HG03571 (cell line): ENCODE data around the gene DSCAML1.

ENCODE experiments used
- ATAC-seq: cut with Tn5 transposase; IDR thresholded peaks from one replicate; pipeline ENCODE4 v1.9.1; 2021; ENCODE audit not compliant: unreplicated experiment

DSCAML1 gene

DNA sequence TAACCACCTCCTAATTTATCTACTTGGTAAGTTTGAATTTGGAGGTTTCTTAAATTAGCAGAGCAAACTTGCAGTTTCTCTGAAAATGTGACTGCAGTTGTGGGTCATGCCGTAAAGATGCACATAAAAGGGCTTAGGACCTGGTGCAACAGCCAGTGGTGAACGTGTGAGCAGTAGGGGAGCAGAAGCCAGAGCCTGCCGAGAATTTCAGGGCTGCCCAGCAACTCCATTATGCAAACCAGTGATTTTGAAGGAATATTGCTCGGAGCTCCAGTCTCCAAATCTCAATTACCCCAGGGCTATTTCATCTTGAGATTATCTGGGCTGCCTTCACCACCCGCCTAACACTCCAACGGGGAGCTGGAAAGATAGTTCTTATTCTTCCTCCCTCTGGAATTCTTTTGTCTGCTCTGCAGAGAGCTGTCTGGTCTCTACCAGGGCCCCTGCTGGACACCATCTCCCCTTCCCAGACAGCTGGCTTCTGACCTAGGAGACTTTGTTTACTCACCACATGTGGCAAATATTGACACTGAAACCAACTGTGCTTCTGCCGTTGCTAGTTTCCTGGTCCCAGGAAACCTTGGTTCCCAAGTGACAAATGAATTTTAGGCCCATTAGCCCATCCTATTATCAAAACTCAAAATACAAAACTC, 93.9 kb downstream of the DSCAML1 start:
- no peak for ATAC-seq

DNA sequence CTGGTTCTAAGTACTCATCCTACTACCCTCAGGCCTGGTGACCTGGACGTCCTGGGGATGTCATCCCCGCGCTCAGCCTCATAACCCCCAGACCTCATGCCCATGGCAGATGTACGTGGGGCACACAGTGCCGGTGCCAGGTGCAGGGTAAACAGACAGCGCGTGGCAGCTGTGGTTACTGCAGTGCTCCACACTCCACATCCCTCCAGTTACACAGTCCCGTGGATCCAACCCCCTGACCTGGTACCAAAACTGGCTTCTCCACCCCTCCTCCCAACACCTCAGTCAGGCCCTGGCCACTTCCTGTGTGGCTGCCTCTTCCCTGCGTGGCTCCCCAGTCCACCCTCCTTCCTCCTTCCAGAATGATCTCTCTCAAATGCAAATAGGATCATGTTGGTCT, 95.2 kb downstream of the DSCAML1 start:
- no peak for ATAC-seq

DNA sequence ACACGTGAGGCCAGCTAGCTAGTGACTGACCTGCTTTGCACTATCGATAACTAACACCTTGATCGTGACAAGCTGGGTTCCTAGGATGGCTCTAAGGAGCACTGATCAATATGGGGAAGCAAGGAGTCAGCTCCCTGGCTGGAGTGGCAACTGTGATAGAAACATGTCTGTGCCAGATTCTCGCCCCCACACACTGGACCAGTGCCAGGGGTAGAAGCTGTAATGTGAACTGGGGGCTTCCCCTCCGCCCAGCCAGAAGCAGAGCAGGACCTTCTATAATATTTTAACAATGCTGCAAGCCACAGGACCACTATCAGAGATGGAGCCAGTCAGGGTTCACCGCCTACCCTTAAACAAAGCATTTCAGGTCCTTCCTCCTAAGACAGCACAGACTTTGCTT, 96.5 kb downstream of the DSCAML1 start:
- ATAC-seq = no peak

DNA sequence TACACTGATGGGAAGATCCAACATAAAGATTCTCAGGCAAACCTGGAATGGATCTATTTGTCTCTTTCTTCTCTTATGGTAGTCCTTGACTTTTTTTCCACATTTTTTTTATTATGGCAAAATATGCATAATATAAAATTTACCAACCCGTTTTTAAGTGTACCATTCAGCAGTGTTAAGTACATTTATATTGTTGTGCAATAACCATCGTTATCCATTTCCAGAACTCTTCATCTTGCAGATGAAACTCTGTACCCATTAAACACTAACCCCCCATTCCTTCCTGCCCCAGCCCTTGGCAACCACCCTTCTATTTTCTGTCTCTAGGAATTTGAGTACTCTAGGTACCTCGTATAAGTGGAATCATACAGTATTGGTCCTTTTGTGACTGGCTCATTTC, 99.7 kb downstream of the DSCAML1 start:
- no peak for ATAC-seq

DNA sequence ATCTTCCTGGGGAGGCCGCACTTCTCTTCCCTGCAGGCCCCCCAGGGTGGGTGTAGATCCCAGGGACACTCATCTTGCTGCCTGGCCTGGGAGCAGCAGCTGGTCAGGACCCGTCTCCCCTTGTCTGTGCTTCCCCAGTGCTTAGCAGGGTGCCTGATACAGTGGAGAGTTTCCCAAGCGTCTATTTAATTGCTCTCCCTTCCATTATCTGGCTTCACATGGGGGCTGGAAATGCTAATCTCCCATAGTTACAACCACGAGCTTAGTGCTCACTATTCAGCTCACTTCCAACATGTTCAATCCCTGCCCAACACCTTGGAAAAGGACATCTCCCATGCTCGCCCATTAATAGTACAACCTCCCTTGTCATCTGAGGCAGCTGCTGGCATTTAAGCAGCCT, 100.5 kb downstream of the DSCAML1 start:
- ATAC-seq = no peak

DNA sequence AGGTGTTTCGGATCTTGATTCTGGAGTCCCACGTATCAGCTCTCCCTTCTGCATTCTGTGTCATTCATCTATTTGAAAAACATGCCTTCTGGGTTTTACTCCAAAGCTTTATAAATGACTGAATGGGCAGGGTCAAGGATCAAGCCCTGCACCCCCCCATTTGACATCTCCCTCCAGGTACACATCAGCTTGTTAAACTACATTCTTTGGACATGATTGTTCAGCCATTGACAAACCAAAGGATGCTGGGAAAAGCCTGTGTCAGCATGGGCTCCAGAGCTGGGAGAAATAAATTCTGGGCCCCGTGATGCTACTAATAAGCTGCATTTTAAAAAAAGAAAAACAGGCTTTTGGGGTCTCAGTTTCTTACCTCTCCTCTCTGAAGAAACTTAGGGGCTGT, 103.7 kb downstream of the DSCAML1 start:
- no peak for ATAC-seq

DNA sequence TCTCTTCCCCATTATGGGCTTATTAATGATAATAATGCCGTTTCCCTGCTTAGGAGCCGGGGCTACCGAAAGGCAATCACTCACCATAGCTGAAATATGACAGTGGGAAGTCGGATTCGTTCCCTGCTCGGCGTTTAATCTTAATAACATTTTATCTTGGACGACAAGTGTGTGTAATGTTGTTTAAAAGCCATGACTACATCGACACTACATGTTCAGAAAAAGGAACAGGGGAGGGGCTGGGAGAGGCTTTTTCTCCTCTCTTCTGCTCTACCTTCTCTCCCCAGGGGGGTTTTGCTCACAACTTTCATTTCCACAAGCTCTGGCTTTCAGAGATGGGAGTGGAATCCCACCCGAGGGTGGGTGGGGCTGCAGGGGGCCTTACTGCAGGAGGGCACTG, 105.5 kb downstream of the DSCAML1 start:
- ATAC-seq = no peak

DNA sequence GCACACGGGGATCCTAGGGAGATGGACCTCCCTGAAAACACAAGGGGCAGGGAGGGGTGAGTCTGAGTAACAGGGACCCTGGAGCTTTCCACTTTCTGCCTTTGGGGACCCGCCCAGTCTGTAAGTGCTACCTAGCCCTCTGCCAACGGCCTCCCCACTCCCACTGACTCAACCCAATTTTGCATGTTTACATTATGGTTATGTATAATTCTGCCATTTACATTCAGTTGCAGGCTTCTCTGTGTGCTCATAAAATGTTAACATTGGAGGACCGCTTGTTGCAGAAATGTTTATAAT, 105.8 kb downstream of the DSCAML1 start:
- ATAC-seq = no peak

DNA sequence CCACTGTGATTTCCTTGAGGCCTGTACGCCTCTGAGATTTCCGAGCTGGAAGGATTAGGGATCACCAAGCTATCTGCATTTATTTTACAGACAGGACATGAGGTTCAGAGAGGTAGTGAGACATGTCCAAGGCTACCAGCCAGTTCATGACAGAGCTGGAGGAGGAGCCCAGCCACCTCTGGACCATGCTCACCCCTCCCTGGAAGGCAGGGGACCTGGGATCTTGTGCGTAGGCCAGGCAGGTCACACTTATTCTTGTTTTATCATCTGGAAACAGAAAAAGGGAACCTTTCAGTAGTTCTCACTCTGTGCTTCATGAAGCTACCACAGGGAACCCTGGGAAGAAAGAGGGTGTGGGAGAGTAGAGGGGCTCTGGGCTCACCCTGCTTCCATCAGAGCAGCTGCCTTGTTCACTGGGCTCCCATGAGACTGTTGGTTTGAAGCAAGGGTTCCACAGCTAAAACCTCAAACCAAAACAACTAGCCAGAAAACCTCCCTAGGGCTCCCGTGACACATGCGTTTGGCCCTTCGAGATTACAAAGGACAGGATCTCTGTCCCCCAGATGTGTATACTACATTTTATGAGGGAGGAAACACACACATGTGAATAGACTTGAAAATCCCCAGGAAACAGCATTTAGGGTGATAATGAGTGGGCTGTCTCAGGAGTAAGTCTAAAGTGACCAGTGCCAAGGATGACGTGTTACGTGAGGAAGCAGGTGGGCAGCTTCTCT, 106.4 kb downstream of the DSCAML1 start:
- no peak for ATAC-seq

DNA sequence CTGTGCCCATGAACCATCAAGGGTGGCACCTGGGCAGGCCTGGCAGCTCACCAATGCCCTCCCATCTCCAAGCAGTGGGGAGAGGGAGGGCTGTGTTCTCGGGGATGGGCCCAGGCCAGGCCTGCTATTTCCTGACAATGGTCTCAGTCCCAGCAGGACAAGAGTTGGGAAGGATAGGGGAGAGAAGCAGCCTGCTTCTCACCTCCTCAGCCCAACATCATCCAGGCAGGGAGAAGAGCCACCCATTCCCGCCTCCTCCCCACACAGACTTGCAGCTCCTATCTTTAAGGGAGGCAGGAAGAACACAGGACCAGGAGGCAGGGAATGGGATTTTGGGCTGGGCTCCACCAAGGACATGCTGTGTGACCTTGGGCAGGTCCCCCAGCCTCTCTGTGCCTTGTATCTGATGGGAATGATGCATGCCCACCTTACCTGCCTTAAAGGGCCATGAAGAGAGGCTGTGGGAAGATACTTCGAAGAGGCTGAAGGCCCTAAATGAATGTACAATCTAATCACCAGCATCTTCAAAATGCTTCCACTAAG, 108.7 kb downstream of the DSCAML1 start:
- ATAC-seq = no peak

DNA sequence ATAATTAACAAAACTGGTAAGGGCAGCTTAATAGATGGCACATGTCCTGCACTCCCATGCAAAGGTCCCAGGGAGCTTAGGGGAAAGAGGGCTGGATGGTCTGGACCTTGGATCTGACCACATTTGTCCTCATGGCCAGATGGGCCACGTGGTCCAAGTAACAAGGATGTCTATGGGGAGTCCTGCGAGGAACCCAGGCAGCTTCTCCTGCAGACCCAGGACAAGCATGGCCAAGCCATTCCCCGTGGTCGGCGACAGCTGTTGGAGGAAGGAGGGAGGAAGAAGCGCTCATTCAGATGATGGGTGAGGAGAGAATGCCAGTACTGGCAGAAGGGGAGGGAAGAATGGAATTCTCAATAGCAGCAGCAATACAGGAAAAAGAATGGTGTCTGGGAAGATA, 109.2 kb downstream of the DSCAML1 start:
- no peak for ATAC-seq

DNA sequence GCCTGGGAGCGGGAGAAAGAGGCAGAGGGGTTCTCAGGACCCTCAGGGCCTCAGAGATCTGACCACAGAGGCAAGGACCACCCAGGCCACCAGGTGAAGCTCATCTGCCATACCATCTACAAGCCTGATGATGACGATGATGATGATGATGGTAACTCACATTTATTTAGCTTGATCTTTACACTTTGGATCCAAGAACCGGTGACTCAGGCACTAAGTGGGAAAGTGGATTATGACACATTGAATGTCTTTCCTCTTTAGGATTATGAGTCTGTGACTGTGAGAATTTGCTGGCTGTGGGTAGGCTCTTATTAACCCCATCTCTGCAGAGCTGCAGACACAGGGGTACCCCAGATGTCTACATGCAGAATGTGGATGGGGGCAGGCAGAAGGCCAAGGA, 110.3 kb downstream of the DSCAML1 start:
- no peak for ATAC-seq

DNA sequence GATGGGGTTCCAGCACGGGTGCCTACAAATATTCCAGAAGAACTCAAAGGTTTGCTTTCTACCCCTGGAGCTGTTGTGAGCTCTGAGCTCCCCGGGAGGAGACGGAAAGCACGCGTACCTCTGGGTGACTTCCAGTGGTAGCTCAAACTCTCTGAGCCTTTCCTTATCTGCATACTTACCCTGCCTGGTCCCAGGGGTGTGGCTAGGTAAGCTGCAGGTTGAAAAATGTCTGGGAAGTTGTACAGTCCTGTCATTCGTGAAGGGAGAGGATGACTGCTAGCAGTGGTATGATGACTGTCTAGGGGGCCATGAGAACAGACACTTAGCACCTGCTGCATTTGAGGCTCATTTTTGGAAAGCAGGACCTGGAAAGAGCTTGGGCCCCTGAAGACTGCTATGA, 111.5 kb downstream of the DSCAML1 start:
- ATAC-seq = no peak

DNA sequence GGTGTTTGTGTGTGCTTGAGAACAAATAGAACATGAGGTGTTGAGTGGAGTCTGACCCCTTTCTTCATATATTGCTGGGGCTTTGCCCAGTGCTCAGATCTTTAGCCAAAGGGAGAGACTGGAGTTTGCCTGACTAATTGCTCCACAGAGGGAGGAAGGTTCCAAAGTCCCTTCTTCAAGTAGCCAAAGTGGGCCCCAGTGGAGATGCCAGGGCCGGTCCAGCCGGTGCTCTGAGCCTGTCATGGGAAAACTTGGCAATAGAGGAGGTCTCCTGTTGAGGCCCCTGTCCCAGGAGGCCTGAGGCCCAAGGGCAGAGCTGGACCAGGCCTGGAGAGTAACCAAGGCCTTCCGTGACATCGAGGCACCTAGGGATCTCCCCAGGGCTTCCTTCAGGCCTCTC, 112.3 kb downstream of the DSCAML1 start:
- ATAC-seq = no peak

DNA sequence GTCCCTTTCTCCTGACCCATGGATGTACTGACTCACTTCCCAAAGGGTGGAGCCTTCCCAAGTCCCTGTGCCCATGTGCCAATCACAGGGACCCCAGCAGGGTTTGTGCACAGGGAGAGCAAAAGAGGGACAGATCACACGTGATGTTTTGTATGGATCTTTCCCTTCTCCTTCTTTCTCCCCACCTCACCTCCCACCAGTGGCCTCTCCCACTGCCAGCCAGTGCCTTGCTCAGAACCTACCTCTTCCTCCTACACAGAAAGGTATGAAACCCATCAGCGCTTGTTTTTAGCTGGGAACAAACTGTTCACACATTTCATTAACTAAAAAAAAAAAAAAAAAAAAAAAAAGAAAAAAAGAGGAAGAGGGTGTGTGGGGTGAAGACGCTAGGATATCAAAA, 112.9 kb downstream of the DSCAML1 start:
- ATAC-seq = no peak

DNA sequence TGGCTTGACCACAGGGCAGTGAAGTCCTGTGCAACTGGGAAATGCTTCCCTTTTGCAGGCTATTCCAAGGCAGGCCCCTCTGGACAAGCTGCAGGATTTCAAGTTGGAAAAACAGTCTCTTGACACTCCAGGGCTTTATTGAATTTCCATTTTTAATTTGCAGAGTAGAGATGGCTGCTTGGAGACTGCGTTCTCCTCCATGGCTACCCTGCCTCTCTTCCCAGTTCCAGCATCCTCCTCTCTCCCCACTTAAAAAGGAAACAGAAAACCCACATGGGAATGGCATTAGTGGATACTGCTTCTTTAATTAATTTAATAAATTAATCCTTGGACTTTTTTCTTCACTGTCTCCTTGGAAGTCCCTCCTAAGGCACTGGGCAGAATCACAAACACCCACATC, 115.6 kb downstream of the DSCAML1 start:
- ATAC-seq = no peak

DNA sequence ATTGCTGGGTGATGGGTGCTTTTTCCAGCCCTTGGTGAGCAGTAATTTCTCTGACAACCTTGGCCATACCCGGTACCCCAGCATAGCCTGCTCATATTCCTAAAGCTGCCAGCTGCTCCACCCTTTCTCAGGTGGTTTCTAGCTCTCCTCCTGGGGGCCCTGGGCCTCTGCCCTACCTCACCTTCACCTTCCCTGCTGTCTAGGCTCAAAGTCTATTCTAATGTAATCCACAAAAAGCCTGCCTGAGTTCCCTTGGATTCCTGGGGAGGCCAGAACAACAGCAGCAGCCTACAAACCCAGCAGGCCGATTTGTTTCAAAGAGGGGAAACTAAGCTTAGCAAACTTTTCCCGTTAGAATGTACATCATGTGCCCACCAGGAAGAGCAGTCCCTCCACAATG, 117.6 kb downstream of the DSCAML1 start:
- ATAC-seq = no peak

DNA sequence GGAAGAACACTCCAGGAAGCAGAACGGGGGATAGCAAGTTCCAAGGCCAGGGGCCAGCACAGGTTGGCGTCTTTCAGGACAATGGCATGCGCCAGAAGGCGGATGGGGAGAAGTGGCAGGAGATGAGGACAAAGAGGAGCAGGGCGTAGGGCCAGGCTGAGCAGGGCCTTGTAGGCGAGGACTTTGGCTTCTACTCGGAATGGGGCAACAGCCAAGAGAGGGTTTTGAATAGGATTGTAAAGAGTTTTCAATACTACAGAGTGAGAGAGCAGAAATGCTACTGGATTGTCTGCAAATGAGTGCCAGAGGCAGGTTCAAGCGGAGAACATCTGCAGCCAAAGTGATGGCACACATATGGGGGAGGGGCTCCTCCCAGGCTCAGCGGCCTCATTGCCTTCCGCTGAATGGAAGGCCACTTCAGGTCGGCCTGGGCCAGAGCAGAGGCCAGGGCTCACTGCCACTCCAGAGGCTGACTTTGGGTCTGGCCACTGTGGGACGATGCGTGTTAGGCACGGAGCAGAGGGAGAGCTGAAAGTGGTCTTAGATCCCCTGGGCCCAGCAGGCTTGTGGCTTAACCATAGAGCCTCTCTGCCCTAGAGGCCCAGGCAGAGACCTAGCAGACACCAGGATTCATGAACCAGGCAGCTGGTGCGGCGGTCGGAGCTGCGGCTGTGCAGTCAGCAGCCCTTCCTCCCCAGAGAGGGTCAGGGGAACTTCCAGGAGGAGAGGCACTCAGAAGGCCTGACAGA, 118.2 kb downstream of the DSCAML1 start:
- no peak for ATAC-seq

DNA sequence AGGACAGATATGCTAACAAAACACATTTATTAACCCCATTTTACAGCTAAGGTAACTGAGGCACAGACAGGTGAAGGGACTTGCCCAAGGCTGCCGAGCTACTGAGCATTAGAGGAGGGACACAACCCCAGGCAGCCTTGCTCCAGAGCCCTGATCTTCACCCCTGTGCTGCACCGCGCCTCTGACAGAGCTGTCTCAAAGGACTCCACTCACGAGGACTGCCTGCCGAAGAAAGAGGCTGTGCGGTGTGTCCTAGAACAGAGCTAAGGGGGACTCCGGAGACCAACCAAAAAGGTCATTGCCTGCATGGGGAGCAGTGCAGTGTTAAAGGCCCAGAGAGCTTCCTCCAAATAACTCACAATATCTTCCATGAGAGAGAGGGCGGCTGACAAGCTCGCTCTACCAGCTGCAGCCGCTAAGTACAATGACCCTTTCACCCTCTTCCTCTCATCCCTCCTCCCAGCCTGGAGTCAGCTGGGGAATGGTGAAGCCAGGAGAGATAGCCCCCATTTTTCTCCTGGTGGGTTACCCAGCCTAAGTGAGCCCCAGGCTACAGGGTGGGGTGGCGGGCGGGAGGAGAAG, 119.2 kb downstream of the DSCAML1 start:
- ATAC-seq = no peak

DNA sequence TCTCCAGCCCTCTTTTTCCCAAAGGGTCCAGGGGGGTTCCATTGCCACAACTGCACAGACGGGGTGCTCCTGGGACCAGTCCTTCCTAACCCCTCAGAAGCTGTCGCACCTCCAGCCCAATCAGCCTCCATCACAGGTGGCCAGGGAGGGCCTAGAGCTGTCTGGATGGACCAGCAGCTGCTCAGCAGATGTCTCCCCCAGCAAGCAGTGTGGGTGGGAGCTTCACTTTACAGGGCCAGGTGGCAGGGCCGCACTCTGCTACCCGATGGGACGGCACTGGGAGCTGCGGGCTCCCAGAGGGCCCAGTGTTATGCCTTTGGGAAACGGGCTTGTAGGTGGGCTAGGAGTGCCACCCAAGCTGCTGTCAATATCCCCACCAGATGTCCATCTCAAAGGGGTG, 120.5 kb downstream of the DSCAML1 start:
- ATAC-seq = no peak

DNA sequence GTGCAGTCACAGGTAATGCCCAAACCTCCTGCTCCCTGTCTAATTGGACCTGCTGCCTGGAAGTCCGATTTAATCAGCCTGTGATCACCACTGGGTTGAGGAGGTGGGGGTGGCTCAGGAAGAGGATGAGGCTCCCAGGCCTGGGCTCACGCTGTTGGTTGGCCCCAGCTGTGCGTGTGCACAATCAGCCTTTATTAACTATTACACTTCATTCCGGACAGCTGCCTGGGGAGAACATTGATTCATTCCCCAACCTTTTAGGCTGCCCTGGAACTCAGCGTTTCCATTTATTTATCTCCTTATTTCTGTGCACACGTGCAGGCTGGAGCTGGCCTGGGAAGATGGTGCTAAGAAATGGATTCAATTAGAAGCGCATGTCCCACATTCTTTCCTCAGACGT, 123.4 kb downstream of the DSCAML1 start:
- ATAC-seq = no peak

DNA sequence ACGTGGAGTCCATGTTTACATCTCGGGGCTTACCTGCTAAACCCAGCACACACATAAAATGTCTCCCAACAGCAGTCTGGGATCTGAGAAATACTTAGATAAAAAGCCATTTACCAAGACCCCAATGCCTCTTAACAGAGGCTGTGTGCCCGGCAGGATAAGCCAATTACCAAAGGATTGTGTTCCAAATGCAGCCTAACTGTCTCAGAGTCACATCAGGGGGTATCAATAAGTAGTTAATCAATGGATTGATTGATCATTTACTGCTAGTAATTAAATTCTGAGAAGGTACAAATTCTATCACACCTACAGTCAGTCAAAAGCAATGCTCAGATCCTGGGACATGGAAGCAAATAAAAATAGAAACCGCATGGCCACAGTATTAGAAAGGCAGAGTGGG, 125.6 kb downstream of the DSCAML1 start:
- ATAC-seq = no peak
